Measurements from ENCODE around the gene HRH1. TPM values are rescaled to one million over a fixed set of nuclear protein-coding genes. Genes with fewer than 3 reads are reported as not detected.

The HRH1 gene
- total RNA-seq, 1 donor from 2014 or later: 28.6 TPM

DNA sequence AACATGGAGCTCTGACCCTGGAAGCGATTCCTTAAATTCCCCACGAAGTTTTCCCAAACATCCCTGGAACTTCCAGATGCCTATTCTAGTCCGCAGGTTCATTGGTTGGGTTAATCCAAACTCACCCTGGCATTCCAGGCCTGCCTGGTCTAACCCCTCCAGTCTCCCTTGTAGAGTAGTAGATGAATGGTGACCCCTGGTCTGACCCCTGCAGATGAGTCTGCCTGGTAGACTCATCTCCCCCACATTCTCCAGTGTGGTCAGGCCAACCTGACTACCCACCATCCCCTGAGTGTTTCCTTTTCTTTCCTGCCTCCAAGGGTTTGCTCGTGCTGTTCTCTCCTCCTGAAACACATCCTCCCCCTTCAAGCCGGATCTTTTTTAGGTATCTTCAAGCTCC, 10.8 kb upstream of the HRH1 start:
- Mint-ChIP-seq H3K27ac (ENCODE audit: unreplicated experiment) (peak overlapping the region; percentile 85), H3K9me3 (ENCODE audit: unreplicated experiment) (no peaks in the 10 kb centered on the region), H3K27me3 (ENCODE audit: unreplicated experiment) (no peaks in the 10 kb centered on the region), H3K4me1 (ENCODE audit: unreplicated experiment) (peaks cover 74% of the 10 kb centered on the region), H3K36me3 (ENCODE audit: unreplicated experiment) (peaks cover 4% of the 10 kb centered on the region), H3K4me3 (ENCODE audit: unreplicated experiment) (no peak overlapping the region)
- TF ChIP-seq, protein P1, sequence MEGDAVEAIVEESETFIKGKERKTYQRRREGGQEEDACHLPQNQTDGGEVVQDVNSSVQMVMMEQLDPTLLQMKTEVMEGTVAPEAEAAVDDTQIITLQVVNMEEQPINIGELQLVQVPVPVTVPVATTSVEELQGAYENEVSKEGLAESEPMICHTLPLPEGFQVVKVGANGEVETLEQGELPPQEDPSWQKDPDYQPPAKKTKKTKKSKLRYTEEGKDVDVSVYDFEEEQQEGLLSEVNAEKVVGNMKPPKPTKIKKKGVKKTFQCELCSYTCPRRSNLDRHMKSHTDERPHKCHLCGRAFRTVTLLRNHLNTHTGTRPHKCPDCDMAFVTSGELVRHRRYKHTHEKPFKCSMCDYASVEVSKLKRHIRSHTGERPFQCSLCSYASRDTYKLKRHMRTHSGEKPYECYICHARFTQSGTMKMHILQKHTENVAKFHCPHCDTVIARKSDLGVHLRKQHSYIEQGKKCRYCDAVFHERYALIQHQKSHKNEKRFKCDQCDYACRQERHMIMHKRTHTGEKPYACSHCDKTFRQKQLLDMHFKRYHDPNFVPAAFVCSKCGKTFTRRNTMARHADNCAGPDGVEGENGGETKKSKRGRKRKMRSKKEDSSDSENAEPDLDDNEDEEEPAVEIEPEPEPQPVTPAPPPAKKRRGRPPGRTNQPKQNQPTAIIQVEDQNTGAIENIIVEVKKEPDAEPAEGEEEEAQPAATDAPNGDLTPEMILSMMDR (IDR thresholded peaks at IDR 0.05): no peak
- DNase-seq (ENCODE audit: extremely low spot score, unreplicated experiment): no peak

DNA sequence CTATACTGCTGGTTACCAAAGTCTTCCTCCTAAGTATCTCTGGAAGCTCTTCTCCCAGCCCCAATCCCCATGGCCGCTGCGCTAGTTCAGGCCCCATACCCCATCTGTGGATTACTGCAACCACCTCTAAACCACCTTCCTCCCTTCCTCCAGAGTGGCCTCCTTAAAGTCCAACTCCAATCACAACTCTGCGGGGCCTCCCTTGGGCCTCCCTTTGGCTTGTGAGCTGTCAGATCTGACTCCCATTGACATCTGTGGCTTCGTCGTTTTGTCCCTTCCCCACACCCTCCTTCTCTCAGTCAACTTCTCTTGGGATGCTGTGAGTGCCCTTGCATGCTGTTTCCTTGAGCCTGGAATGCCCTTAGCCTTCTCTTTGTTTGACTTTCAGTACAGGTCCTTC, 9.3 kb upstream of the HRH1 start:
- TF ChIP-seq, protein P1 (IDR thresholded peaks at IDR 0.05): no peak
- Mint-ChIP-seq H3K27ac (ENCODE audit: unreplicated experiment) (peak overlapping the region; percentile 97), H3K4me1 (ENCODE audit: unreplicated experiment) (peaks cover 72% of the 10 kb centered on the region)

DNA sequence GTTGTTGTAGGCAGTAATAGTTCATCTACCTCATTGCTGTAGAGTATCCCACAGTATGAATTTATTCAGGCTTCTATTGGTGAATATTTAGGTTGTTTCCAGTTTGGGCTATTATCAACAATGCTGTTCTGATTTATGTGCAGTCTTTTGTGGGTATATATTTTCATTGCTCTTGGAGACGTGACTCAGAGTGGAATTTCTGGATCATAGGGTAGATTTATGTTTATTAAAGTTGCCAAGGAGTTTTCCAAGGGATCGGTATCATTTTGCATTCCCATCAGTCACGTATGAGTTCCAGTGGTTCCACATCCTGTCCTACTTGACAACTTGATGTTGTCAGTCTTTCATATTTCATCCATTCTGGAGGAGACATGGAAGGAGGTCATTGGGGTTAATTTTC, 8.4 kb upstream of the HRH1 start:
- H3K4me1 Mint-ChIP-seq (ENCODE audit: unreplicated experiment): peaks cover 63% of the 10 kb centered on the region
- no peaks in the 10 kb centered on the region for H3K9me3 Mint-ChIP-seq (ENCODE audit: unreplicated experiment)
- TF ChIP-seq, protein P1 (IDR thresholded peaks at IDR 0.05): no peak
- H3K27ac Mint-ChIP-seq (ENCODE audit: unreplicated experiment): peak overlapping the region; percentile 97
- H3K36me3 Mint-ChIP-seq (ENCODE audit: unreplicated experiment): peaks cover 5% of the 10 kb centered on the region
- H3K27me3 Mint-ChIP-seq (ENCODE audit: unreplicated experiment): no peaks in the 10 kb centered on the region
- no peak for DNase-seq (ENCODE audit: extremely low spot score, unreplicated experiment)
- H3K4me3 Mint-ChIP-seq (ENCODE audit: unreplicated experiment): no peak overlapping the region

More for the DNA sequence above, 9.3 kb upstream of the HRH1 start:
- Mint-ChIP-seq H3K4me3 (ENCODE audit: unreplicated experiment) (no peak overlapping the region), H3K36me3 (ENCODE audit: unreplicated experiment) (peaks cover 5% of the 10 kb centered on the region), H3K9me3 (ENCODE audit: unreplicated experiment) (no peaks in the 10 kb centered on the region), H3K27me3 (ENCODE audit: unreplicated experiment) (no peaks in the 10 kb centered on the region)
- DNase-seq (ENCODE audit: extremely low spot score, unreplicated experiment): no peak

DNA sequence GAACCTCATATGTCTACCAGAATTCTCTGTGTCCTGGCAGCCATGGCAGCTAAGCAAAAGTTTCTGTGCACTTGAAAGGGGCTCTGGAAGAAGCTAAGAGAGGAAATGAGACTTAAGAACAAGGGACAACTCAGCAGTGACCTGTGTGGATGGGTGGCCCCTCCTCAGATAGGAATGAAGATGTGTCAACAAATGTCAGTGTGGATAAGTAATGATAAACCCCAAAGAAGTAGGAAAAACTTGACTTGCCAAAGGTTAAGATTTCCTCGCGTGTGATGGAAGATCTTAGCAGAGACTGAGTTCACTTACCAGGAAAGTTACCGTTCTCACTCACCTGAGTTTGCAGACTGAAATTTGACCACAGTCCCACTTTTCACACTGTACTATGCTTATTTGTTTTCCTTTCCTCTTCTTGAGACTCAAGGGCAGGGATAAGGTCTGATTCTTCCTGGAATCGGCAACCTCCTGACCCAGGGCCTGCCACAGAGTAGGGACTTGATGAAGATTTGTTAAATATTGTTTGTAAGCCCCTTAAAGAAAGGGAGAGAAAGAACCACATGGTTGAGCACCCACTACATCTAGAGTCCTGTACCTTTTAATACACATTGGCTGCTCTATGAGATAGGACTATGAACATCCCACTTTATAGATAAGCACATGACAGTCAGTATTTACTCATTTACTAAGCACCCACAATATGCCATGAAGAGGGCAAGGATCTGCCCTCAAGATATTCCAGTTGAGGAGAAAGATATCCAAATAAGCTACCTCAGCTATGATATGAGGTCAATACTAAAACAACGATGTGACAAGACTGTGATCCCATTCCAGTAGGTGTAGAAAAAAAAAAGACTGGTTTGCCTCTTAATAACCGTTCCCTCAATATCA, 7.3 kb upstream of the HRH1 start:
- Mint-ChIP-seq H3K36me3 (ENCODE audit: unreplicated experiment) (peaks cover 5% of the 10 kb centered on the region), H3K27ac (ENCODE audit: unreplicated experiment) (peak overlapping the region; percentile 97), H3K4me1 (ENCODE audit: unreplicated experiment) (peaks cover 59% of the 10 kb centered on the region), H3K27me3 (ENCODE audit: unreplicated experiment) (no peaks in the 10 kb centered on the region), H3K4me3 (ENCODE audit: unreplicated experiment) (no peak overlapping the region), H3K9me3 (ENCODE audit: unreplicated experiment) (no peaks in the 10 kb centered on the region)
- DNase-seq (ENCODE audit: extremely low spot score, unreplicated experiment): no peak
- TF ChIP-seq, protein P1 (IDR thresholded peaks at IDR 0.05): no peak

DNA sequence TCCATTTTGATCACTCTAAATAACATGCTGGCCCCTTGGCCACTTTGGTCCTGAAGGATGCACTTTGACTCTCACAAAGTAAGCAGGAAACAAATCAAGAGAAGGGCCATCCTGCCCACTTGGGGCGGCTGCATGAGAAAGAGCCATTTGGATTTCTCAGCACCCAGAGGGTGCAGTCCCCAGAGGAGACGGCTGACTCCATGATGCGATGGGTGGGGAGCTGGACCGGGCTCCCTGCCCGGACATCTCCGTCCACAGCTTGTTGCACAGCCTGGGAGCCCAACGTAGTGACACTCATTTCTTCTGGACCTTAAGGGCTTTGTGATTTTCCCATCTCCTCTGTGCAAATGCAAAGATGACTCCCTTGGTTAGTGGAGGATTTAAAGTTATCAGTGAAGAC, 4.0 kb upstream of the HRH1 start:
- Mint-ChIP-seq H3K27ac (ENCODE audit: unreplicated experiment) (peak overlapping the region; percentile 80), H3K27me3 (ENCODE audit: unreplicated experiment) (no peaks in the 10 kb centered on the region), H3K4me1 (ENCODE audit: unreplicated experiment) (peaks cover 52% of the 10 kb centered on the region), H3K9me3 (ENCODE audit: unreplicated experiment) (no peaks in the 10 kb centered on the region), H3K36me3 (ENCODE audit: unreplicated experiment) (peaks cover 5% of the 10 kb centered on the region), H3K4me3 (ENCODE audit: unreplicated experiment) (no peak overlapping the region)
- DNase-seq (ENCODE audit: extremely low spot score, unreplicated experiment): no peak
- TF ChIP-seq, protein P1 (IDR thresholded peaks at IDR 0.05): no peak

Data from osteocyte (in vitro differentiated cells).